HCT116 (cell line): ENCODE measurements around the gene ATG2B. TPM values are rescaled to one million over a fixed set of nuclear protein-coding genes. Genes with fewer than 3 reads are reported as not detected.

Source experiments
- ATAC-seq: fragments of 200-7000 bp; cut with Tn5 transposase; 2 replicates; pipeline ENCODE4 v1.9.1; 2020; ENCODE audit warnings: mild to moderate bottlenecking, moderate library complexity
- BruUV-seq: library from RNA; stranded (reverse); fragments of 400-500 nt; replicated peaks from 2 replicates; lab custom pipeline; 2021; lab: Mats Ljungman, UMichigan
- CTCF ChIA-PET: fragments of 300-600 bp; sonication (Branson Sonifier 250); formaldehyde crosslinking; loops from one replicate; lab custom pipeline; 2021; ENCODE audit warnings: antibody characterized with exemption; lab: Charles Lee
- POLR2A ChIA-PET: fragments of 300-600, 350-600 bp; sonication (Branson Sonifier 250); formaldehyde crosslinking; loops from one replicate; lab custom pipeline; 2021; ENCODE audit warnings: antibody characterized with exemption; lab: Charles Lee
- RAD21 ChIA-PET, 2 experiments: fragments of 300-600 bp; sonication (Branson Sonifier 250); formaldehyde crosslinking; loops; one replicate each; lab custom pipeline; 2023; ENCODE audit warnings: low total read pairs in 2 of 2; ENCODE audit not compliant: uncharacterized antibody in 2 of 2, unreplicated experiment in 2 of 2, low non-redundant PET in 1 of 2; lab: Charles Lee
- DNase-seq: peaks from one replicate; pipeline ENCODE4 v3.0.0-alpha.2; 2010; ENCODE audit warnings: low read depth, low spot score
- H2AFZ ChIP-seq: fragments of 200-600 bp; shearing (Covaris generic), sonication (generic); 2 replicates; pipeline ENCODE4 v1.6.1; 2017; ENCODE audit warnings: low read depth, mixed run types, mixed read lengths, antibody characterized with exemption, low read length; ENCODE audit not compliant: poor library complexity, severe bottlenecking
- H3K27ac ChIP-seq: 2 replicates; pipeline ENCODE4 v1.5.1; 2012; ENCODE audit warnings: low read depth, low read length
- H3K27me3 ChIP-seq: fragments of 200-600 bp; sonication (generic); 2 replicates; pipeline ENCODE4 v1.6.1; 2016; ENCODE audit warnings: mixed run types, low read length, mixed read lengths; ENCODE audit not compliant: insufficient read depth
- H3K36me3 ChIP-seq, 2 experiments: fragments of 200-500 bp in 1 of 2; fragments of 200-600 bp in 1 of 2; sonication (Bioruptor generic) in 1 of 2; sonication (generic) in 1 of 2; 2 replicates each; pipeline versions ENCODE4 v1.5.1 to v1.6.1; 2014 to 2016; ENCODE audit warnings: low read length in 2 of 2, inconsistent platforms in 1 of 2, mixed read lengths in 1 of 2, mixed run types in 1 of 2; ENCODE audit not compliant: insufficient read depth in 2 of 2, control insufficient read depth in 1 of 2
- H3K4me1 ChIP-seq, 2 experiments: fragments of 200-600 bp in 1 of 2; sonication (generic) in 1 of 2; 2 replicates each; pipeline versions ENCODE4 v1.5.1 to v1.6.1; 2012 to 2017; ENCODE audit warnings: low read length in 2 of 2, inconsistent platforms in 1 of 2, mild to moderate bottlenecking in 1 of 2, mixed read lengths in 1 of 2, mixed run types in 1 of 2, moderate library complexity in 1 of 2; ENCODE audit not compliant: insufficient read depth in 2 of 2, control insufficient read depth in 1 of 2
- H3K4me2 ChIP-seq: fragments of 200-600 bp; sonication (generic); 2 replicates; pipeline ENCODE4 v1.6.1; 2017; ENCODE audit warnings: mixed run types, low read length, mixed read lengths
- H3K4me3 ChIP-seq, 2 experiments: fragments of 200-600 bp in 1 of 2; sonication (generic) in 1 of 2; replicated peaks in 1 of 2; 2 replicates each; pipeline ENCODE4 v1.5.1; 2011 to 2016; ENCODE audit warnings: low read length in 2 of 2, control low read depth in 1 of 2, low read depth in 1 of 2, mild to moderate bottlenecking in 1 of 2, mixed read lengths in 1 of 2, mixed run types in 1 of 2
- H3K79me2 ChIP-seq: fragments of 200-600 bp; sonication (generic); 2 replicates; pipeline ENCODE4 v1.6.1; 2017; ENCODE audit warnings: mild to moderate bottlenecking, mixed run types, low read length, moderate library complexity, mixed read lengths; ENCODE audit not compliant: insufficient read depth
- H3K9ac ChIP-seq: fragments of 200-600 bp; sonication (generic); 2 replicates; pipeline ENCODE4 v1.6.1; 2016; ENCODE audit warnings: low read length, mixed read lengths
- H3K9me2 ChIP-seq: fragments of 200-600 bp; sonication (generic), shearing (Covaris generic); 2 replicates; pipeline ENCODE4 v1.6.1; 2017; ENCODE audit warnings: mixed run types, mild to moderate bottlenecking, moderate library complexity; ENCODE audit not compliant: insufficient read depth
- H3K9me3 ChIP-seq, 2 experiments: fragments of 200-500 bp in 1 of 2; fragments of 200-600 bp in 1 of 2; sonication (Bioruptor generic) in 1 of 2; sonication (generic) in 1 of 2; 2 replicates each; pipeline ENCODE4 v1.6.1; 2014 to 2017; ENCODE audit warnings: low read length in 2 of 2, mixed read lengths in 2 of 2, inconsistent platforms in 1 of 2, low read depth in 1 of 2, mild to moderate bottlenecking in 1 of 2, mixed run types in 1 of 2, moderate library complexity in 1 of 2; ENCODE audit not compliant: control insufficient read depth in 1 of 2, insufficient read depth in 1 of 2
- H4K20me1 ChIP-seq: fragments of 200-600 bp; sonication (generic), shearing (Covaris generic); 2 replicates; pipeline ENCODE4 v1.6.1; 2017; ENCODE audit warnings: mixed run types, mild to moderate bottlenecking, moderate library complexity; ENCODE audit not compliant: insufficient read depth
- ATF3 ChIP-seq: IDR thresholded peaks from 2 replicates; pipeline ENCODE4 v1.6.1; 2012
- CBX3 ChIP-seq: IDR thresholded peaks from 2 replicates; pipeline ENCODE4 v1.6.1; 2012; ENCODE audit warnings: low read depth
- CTCF ChIP-seq, 3 experiments: fragments of 200-600 bp in 1 of 3; sonication (generic) in 1 of 3; IDR thresholded peaks in 2 of 3; conservative IDR thresholded peaks in 1 of 3; 2 replicates each; pipeline ENCODE4 v1.5.1; 2012 to 2017; ENCODE audit warnings: low read depth in 2 of 3, low read length in 2 of 3, antibody characterized with exemption in 1 of 3, borderline replicate concordance in 1 of 3, control low read depth in 1 of 3, mild to moderate bottlenecking in 1 of 3, mixed read lengths in 1 of 3, mixed run types in 1 of 3, moderate library complexity in 1 of 3; ENCODE audit not compliant: insufficient read depth in 1 of 3
- ELF1 ChIP-seq: IDR thresholded peaks from 2 replicates; pipeline ENCODE4 v1.6.1; 2012; ENCODE audit warnings: low read depth, borderline replicate concordance
- RAD21 ChIP-seq: IDR thresholded peaks from 2 replicates; pipeline ENCODE4 v1.6.1; 2012; ENCODE audit warnings: low read depth, mild to moderate bottlenecking
- SRF ChIP-seq: IDR thresholded peaks from 2 replicates; pipeline ENCODE4 v1.6.1; 2012; ENCODE audit warnings: low read depth
- ZBTB33 ChIP-seq: IDR thresholded peaks from 2 replicates; pipeline ENCODE4 v1.6.1; 2011; ENCODE audit warnings: mild to moderate bottlenecking, low read length, moderate library complexity; ENCODE audit not compliant: insufficient replicate concordance; ENCODE audit errors: extremely low read depth
- ZFX ChIP-seq: fragments of 450-650 bp; IDR thresholded peaks from 2 replicates; pipeline ENCODE4 v1.6.1; 2017
- intact Hi-C: fragments of 100-400 bp; cut with micrococcal nuclease; formaldehyde crosslinking; loops from 2 replicates; pipeline ENCODE4 v1.10.0; 2022
- total RNA-seq: library from RNA; stranded (reverse); gene quantifications from one replicate; pipeline ENCODE4 v1.2.1, GENCODE V29; 2021; ENCODE audit not compliant: unreplicated experiment

ATG2B gene
- total RNA-seq, 1 experiment from 2014 or later = 6.4 TPM

GRCh38 chr14:96297000-96297399, 66.1 kb downstream of the ATG2B start:
- ChIA-PET POLR2A (no interaction called here), RAD21 (no interaction called here), CTCF (no interaction called here)
- Histone ChIP-seq H4K20me1 (no peaks in the 10 kb centered on the region), H3K9ac (no peak overlapping the region), H3K4me1 (no peaks in the 10 kb centered on the region), H3K27ac (no peak overlapping the region), H3K27me3 (no peaks in the 10 kb centered on the region), H3K36me3 (no peaks in the 10 kb centered on the region), H3K79me2 (no peaks in the 10 kb centered on the region), H2AFZ (no peak overlapping the region), H3K9me2 (no peaks in the 10 kb centered on the region), H3K9me3 (no peaks in the 10 kb centered on the region), H3K4me3 (no peak overlapping the region), H3K4me2 (no peak overlapping the region)
- DNase-seq (no peak), ATAC-seq (no peak)
- intact Hi-C loops = loop anchor here (1.0 kb wide), 1 partner anchor 127 kb away; no protein-coding TSS in a partner anchor
- TF ChIP-seq CBX3 (no peak), ATF3 (no peak), ZFX (no peak), ELF1 (no peak), SRF (0 out of 2 replicates have a peak, but pooled peaks have one; percentile 40), CTCF (IDR thresholded peaks at IDR 0.05 in 2 of 3, conservative IDR thresholded peaks at IDR 0.05 in 1 of 3; ENCODE audit: borderline replicate concordance in 1 of 3, insufficient read depth in 1 of 3, low read depth in 2 of 3, low read length in 2 of 3) (peak; percentile 33 to 65 (median 43); a peak in 4 of 6 replicates), RAD21 (peak; percentile 68), ZBTB33 (no peak)
- BruUV-seq = no TSS peak
